B cell (primary cell): ENCODE measurements around the gene ST6GAL1. TPM values are rescaled to one million over a fixed set of nuclear protein-coding genes. Genes with fewer than 3 reads are reported as not detected.
"Not testable (repeated sequence)": the region's sequence is repeated elsewhere in the genome, so short reads cannot be mapped to it uniquely, and the experiment has no call there.

Experiments
- ATAC-seq: fragments of 200-7000 bp; cut with Tn5 transposase; one replicate; pipeline ENCODE4 v1.10.0; 2021; ENCODE audit warnings: low read depth, mild to moderate bottlenecking, moderate number of reproducible peaks, moderate library complexity
- CTCF ChIA-PET: fragments of 350-600 bp; sonication (Branson Sonifier 250); formaldehyde crosslinking; loops from one replicate; lab custom pipeline; 2021; ENCODE audit warnings: antibody characterized with exemption, inconsistent platforms; lab: Charles Lee
- POLR2A ChIA-PET: fragments of 350-600 bp; sonication (Branson Sonifier 250); formaldehyde crosslinking; loops from one replicate; lab custom pipeline; 2021; ENCODE audit warnings: antibody characterized with exemption; lab: Charles Lee
- DNase-seq: peaks from one replicate; pipeline ENCODE4 v3.0.0; 2013
- H2AFZ ChIP-seq: 2 replicates; pipeline ENCODE4 v1.6.1; 2012; ENCODE audit warnings: mild to moderate bottlenecking, low read depth, low read length; ENCODE audit not compliant: insufficient read depth, poor library complexity, severe bottlenecking
- H3K27ac ChIP-seq, 2 donors: 1 replicate in 1 of 2; 2 replicates in 1 of 2; pipeline ENCODE4 v1.5.1; 2012 to 2013; ENCODE audit warnings: low read length in 2 of 2, mild to moderate bottlenecking in 2 of 2, moderate library complexity in 1 of 2
- H3K27me3 ChIP-seq, 4 experiments: fragments of 200-600 bp in 1 of 4; sonication (generic) in 1 of 4; replicated peaks in 1 of 4; 1 replicate in 2 of 4; 2 replicates in 2 of 4; pipeline versions ENCODE4 v1.6.1 to v1.7.0; 2013 to 2016; ENCODE audit warnings: low read length in 3 of 4, mild to moderate bottlenecking in 2 of 4, mixed read lengths in 1 of 4, moderate library complexity in 1 of 4; ENCODE audit not compliant: insufficient read depth in 4 of 4, control insufficient read depth in 3 of 4; ENCODE audit errors: control extremely low read depth in 1 of 4
- H3K36me3 ChIP-seq, 2 experiments: replicated peaks in 1 of 2; 1 replicate in 1 of 2; 2 replicates in 1 of 2; pipeline versions ENCODE4 v1.6.1 to v1.7.1; 2013; ENCODE audit warnings: low read length in 1 of 2; ENCODE audit not compliant: insufficient read depth in 2 of 2, control insufficient read depth in 1 of 2; ENCODE audit errors: control extremely low read depth in 1 of 2, extremely low read depth in 1 of 2
- H3K4me1 ChIP-seq, 2 donors: fragments of 200-600 bp in 1 of 2; sonication (generic) in 1 of 2; 1 replicate in 1 of 2; 2 replicates in 1 of 2; pipeline versions ENCODE4 v1.5.1 to v1.6.1; 2013 to 2017; ENCODE audit warnings: low read length in 2 of 2; ENCODE audit not compliant: control insufficient read depth in 2 of 2, insufficient read depth in 2 of 2
- H3K4me2 ChIP-seq: replicated peaks from 2 replicates; pipeline ENCODE3; 2012; ENCODE audit warnings: mild to moderate bottlenecking, low read depth, low read length; ENCODE audit not compliant: poor library complexity, severe bottlenecking
- H3K4me3 ChIP-seq, 5 experiments: fragments of 200-600 bp in 1 of 5; sonication (generic) in 1 of 5; 1 replicate in 3 of 5; 2 replicates in 2 of 5; pipeline versions ENCODE4 v1.5.1 to v1.7.0; 2011 to 2016; ENCODE audit warnings: low read length in 4 of 5, mild to moderate bottlenecking in 4 of 5, low read depth in 2 of 5, control low read depth in 1 of 5, moderate library complexity in 1 of 5; ENCODE audit not compliant: insufficient read depth in 1 of 5; ENCODE audit errors: control extremely low read depth in 1 of 5, extremely low read depth in 1 of 5
- H3K79me2 ChIP-seq: fragments of 200-600 bp; sonication (generic); one replicate; pipeline ENCODE4 v1.6.0; 2016; ENCODE audit warnings: low read length; ENCODE audit not compliant: control insufficient read depth, insufficient read depth
- H3K9ac ChIP-seq: fragments of 200-600 bp; sonication (generic); 2 replicates; pipeline ENCODE4 v1.6.1; 2017; ENCODE audit warnings: mild to moderate bottlenecking, low read length, moderate library complexity
- H3K9me3 ChIP-seq, 3 donors: one replicate each; pipeline versions ENCODE4 v1.6.1 to v1.7.1; 2013; ENCODE audit warnings: low read length in 2 of 3; ENCODE audit not compliant: control insufficient read depth in 2 of 3, insufficient read depth in 1 of 3; ENCODE audit errors: control extremely low read depth in 1 of 3
- H4K20me1 ChIP-seq: 2 replicates; pipeline ENCODE4 v1.6.0; 2012; ENCODE audit warnings: mild to moderate bottlenecking, low read length; ENCODE audit not compliant: insufficient read depth, control insufficient read depth, poor library complexity, severe bottlenecking
- H3K27ac Mint-ChIP-seq: one replicate; pipeline ENCODE4 v1.8.0; 2021; ENCODE audit warnings: mixed read lengths
- H3K27me3 Mint-ChIP-seq: one replicate; pipeline ENCODE4 v1.8.0; 2021; ENCODE audit warnings: mixed read lengths
- H3K4me1 Mint-ChIP-seq: one replicate; pipeline ENCODE4 v1.8.0; 2021; ENCODE audit warnings: mixed read lengths
- H3K4me3 Mint-ChIP-seq: one replicate; pipeline ENCODE4 v1.8.0; 2021; ENCODE audit warnings: mixed read lengths
- H3K9me3 Mint-ChIP-seq: one replicate; pipeline ENCODE4 v1.8.0; 2022; ENCODE audit warnings: mixed read lengths; ENCODE audit not compliant: insufficient read depth
- EZH2 ChIP-seq: IDR thresholded peaks from 2 replicates; pipeline ENCODE4 v1.6.1; 2012; ENCODE audit warnings: borderline replicate concordance, low read depth, mild to moderate bottlenecking, moderate library complexity, low read length; ENCODE audit not compliant: insufficient read depth, poor library complexity, severe bottlenecking
- WGBS: methylation state at CpG from one replicate; pipeline ENCODE4 v1.1.5; 2013; ENCODE audit warnings: missing lambda C conversion rate; ENCODE audit not compliant: insufficient coverage; 5-methylcytosine and 5-hydroxymethylcytosine counted together
- intact Hi-C: fragments of 100-400 bp; cut with micrococcal nuclease; formaldehyde crosslinking; loops from one replicate; pipeline ENCODE4 v1.10.0; 2022
- polyA plus RNA-seq: library from polyadenylated mRNA; depleted of rRNA; stranded (reverse); fragments of >200 nt; gene quantifications from 2 replicates; pipeline ENCODE4 v1.2.3, GENCODE V29; 2012
- total RNA-seq, 2 donors: library from RNA; stranded (reverse); fragments of 120-200 nt in 1 of 2; gene quantifications; 1 replicate in 1 of 2; 2 replicates in 1 of 2; pipeline versions ENCODE4 v1.2.3 to v1.2.4, GENCODE V29; 2013 to 2022
- TF ChIP-seq, protein P1 (sequence below): fragments of 200-600 bp; IDR thresholded peaks from one replicate; pipeline ENCODE4 v1.8.0; 2022; ENCODE audit warnings: antibody characterized with exemption, mild to moderate bottlenecking

Gene ST6GAL1
- total and polyA plus RNA-seq, 2 donors (not counting 1 experiment from before 2014, with no cell fraction given): 174 to 563 TPM

- H3K27ac Mint-ChIP-seq: peak overlapping the region; percentile 92
- H2AFZ ChIP-seq: no peak overlapping the region
- H3K4me1 Mint-ChIP-seq: peaks cover 90% of the 10 kb centered on the region
- H3K36me3 ChIP-seq: peaks cover 0 to 24% of the 10 kb centered on the region in 2 experiments
- H3K79me2 ChIP-seq: peaks cover 96% of the 10 kb centered on the region
- H3K4me2 ChIP-seq: peak overlapping the region; percentile 35
- peak overlapping the region; percentile 26 for H3K9ac ChIP-seq
- H3K9me3 Mint-ChIP-seq: peaks cover 2% of the 10 kb centered on the region
- intact Hi-C loops: loop anchor here (5.0 kb wide), 1 partner anchor 34 kb away; no protein-coding TSS in a partner anchor
- ChIA-PET CTCF (no interaction called here), POLR2A (no interaction called here)
- TF ChIP-seq, protein P1, sequence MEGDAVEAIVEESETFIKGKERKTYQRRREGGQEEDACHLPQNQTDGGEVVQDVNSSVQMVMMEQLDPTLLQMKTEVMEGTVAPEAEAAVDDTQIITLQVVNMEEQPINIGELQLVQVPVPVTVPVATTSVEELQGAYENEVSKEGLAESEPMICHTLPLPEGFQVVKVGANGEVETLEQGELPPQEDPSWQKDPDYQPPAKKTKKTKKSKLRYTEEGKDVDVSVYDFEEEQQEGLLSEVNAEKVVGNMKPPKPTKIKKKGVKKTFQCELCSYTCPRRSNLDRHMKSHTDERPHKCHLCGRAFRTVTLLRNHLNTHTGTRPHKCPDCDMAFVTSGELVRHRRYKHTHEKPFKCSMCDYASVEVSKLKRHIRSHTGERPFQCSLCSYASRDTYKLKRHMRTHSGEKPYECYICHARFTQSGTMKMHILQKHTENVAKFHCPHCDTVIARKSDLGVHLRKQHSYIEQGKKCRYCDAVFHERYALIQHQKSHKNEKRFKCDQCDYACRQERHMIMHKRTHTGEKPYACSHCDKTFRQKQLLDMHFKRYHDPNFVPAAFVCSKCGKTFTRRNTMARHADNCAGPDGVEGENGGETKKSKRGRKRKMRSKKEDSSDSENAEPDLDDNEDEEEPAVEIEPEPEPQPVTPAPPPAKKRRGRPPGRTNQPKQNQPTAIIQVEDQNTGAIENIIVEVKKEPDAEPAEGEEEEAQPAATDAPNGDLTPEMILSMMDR: no peak
- TF ChIP-seq EZH2: no peak
- peaks cover 76 to 97% of the 10 kb centered on the region in 2 donors for H3K4me1 ChIP-seq
- DNase-seq (no peak), ATAC-seq (no peak)
- H3K9me3 ChIP-seq: peaks cover 0 to 14% (median 0%) of the 10 kb centered on the region in 3 donors
- no peak overlapping the region for H3K4me3 ChIP-seq
- no peaks in the 10 kb centered on the region for H4K20me1 ChIP-seq
- no peaks in the 10 kb centered on the region for H3K27me3 Mint-ChIP-seq
- no CpG with 5 or more reads among the region's 4 CpGs for WGBS
- no peak overlapping the region for H3K4me3 Mint-ChIP-seq
- no peaks in the 10 kb centered on the region for H3K27me3 ChIP-seq
- peak overlapping the region; percentile 40 to 86 for H3K27ac ChIP-seq
Observed at GRCh38 chr3:186991470-186991869, 61.1 kb downstream of the ST6GAL1 start.

DNA sequence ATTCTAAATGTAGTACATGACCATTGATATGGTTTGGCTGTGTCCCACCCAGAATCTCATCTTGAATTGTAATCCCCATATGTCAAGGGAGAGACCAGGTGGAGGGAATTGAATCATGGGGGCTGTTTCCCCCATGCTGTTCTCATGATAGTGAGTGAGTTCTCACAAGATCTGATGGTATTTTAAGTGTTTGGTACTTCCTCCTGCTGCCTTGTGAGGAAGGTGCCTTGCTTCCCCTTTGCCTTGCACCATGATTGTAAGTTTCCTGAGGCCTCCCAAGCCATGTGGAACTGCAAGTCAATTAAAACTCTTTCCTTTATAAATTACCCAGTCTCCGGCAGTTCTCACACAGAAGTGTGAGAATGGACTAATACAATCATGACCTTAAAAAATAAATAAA, 61.8 kb downstream of the ST6GAL1 start:
- Histone ChIP-seq H3K9ac (peak overlapping the region; percentile 26), H3K4me1 (peaks cover 75 to 97% of the 10 kb centered on the region in 2 donors), H3K79me2 (peaks cover 97% of the 10 kb centered on the region), H3K4me2 (peak overlapping the region; percentile 35), H3K36me3 (peaks cover 0 to 24% of the 10 kb centered on the region in 2 experiments), H3K9me3 (peaks cover 0 to 14% (median 0%) of the 10 kb centered on the region in 3 donors), H3K27ac (peak overlapping the region; percentile 40 to 86)
- Mint-ChIP-seq H3K27ac (peak overlapping the region; percentile 92), H3K4me1 (peaks cover 90% of the 10 kb centered on the region), H3K4me3 (peak overlapping the region; percentile 32)
- POLR2A ChIA-PET, H3K27me3 Mint-ChIP-seq, ATAC-seq, H4K20me1 ChIP-seq, H3K27me3 ChIP-seq, H2AFZ ChIP-seq, H3K9me3 Mint-ChIP-seq, H3K4me3 ChIP-seq: not testable (repeated sequence)
- CTCF ChIA-PET: interaction anchor here (1.6 kb wide), 1 partner anchor 34 kb away, joined by 5 read pairs; no protein-coding TSS in a partner anchor
- no CpG with 5 or more reads among the region's 1 CpG for WGBS
- DNase-seq: peak; percentile 44
- intact Hi-C loops: loop anchor here (5.0 kb wide), 1 partner anchor 35 kb away; no protein-coding TSS in a partner anchor
